HCT116 (cell line): Measurements from ENCODE around the gene B3GALNT2. TPM values are rescaled to one million over a fixed set of nuclear protein-coding genes. Genes with fewer than 3 reads are reported as not detected.

Source experiments
- ATAC-seq: fragments of 200-7000 bp; cut with Tn5 transposase; 2 replicates; pipeline ENCODE4 v1.9.1; 2020; ENCODE audit warnings: mild to moderate bottlenecking, moderate library complexity
- BruUV-seq: library from RNA; stranded (reverse); fragments of 400-500 nt; replicated peaks from 2 replicates; lab custom pipeline; 2021; lab: Mats Ljungman, UMichigan
- CTCF ChIA-PET: fragments of 300-600 bp; sonication (Branson Sonifier 250); formaldehyde crosslinking; loops from one replicate; lab custom pipeline; 2021; ENCODE audit warnings: antibody characterized with exemption; lab: Charles Lee
- POLR2A ChIA-PET: fragments of 300-600, 350-600 bp; sonication (Branson Sonifier 250); formaldehyde crosslinking; loops from one replicate; lab custom pipeline; 2021; ENCODE audit warnings: antibody characterized with exemption; lab: Charles Lee
- RAD21 ChIA-PET, 2 experiments: fragments of 300-600 bp; sonication (Branson Sonifier 250); formaldehyde crosslinking; loops; one replicate each; lab custom pipeline; 2023; ENCODE audit warnings: low total read pairs in 2 of 2; ENCODE audit not compliant: uncharacterized antibody in 2 of 2, unreplicated experiment in 2 of 2, low non-redundant PET in 1 of 2; lab: Charles Lee
- DNase-seq: peaks from one replicate; pipeline ENCODE4 v3.0.0-alpha.2; 2010; ENCODE audit warnings: low read depth, low spot score
- H2AFZ ChIP-seq: fragments of 200-600 bp; shearing (Covaris generic), sonication (generic); 2 replicates; pipeline ENCODE4 v1.6.1; 2017; ENCODE audit warnings: low read depth, mixed run types, mixed read lengths, antibody characterized with exemption, low read length; ENCODE audit not compliant: poor library complexity, severe bottlenecking
- H3K27ac ChIP-seq: 2 replicates; pipeline ENCODE4 v1.5.1; 2012; ENCODE audit warnings: low read depth, low read length
- H3K27me3 ChIP-seq: fragments of 200-600 bp; sonication (generic); 2 replicates; pipeline ENCODE4 v1.6.1; 2016; ENCODE audit warnings: mixed run types, low read length, mixed read lengths; ENCODE audit not compliant: insufficient read depth
- H3K36me3 ChIP-seq, 2 experiments: fragments of 200-500 bp in 1 of 2; fragments of 200-600 bp in 1 of 2; sonication (Bioruptor generic) in 1 of 2; sonication (generic) in 1 of 2; 2 replicates each; pipeline versions ENCODE4 v1.5.1 to v1.6.1; 2014 to 2016; ENCODE audit warnings: low read length in 2 of 2, inconsistent platforms in 1 of 2, mixed read lengths in 1 of 2, mixed run types in 1 of 2; ENCODE audit not compliant: insufficient read depth in 2 of 2, control insufficient read depth in 1 of 2
- H3K4me1 ChIP-seq, 2 experiments: fragments of 200-600 bp in 1 of 2; sonication (generic) in 1 of 2; 2 replicates each; pipeline versions ENCODE4 v1.5.1 to v1.6.1; 2012 to 2017; ENCODE audit warnings: low read length in 2 of 2, inconsistent platforms in 1 of 2, mild to moderate bottlenecking in 1 of 2, mixed read lengths in 1 of 2, mixed run types in 1 of 2, moderate library complexity in 1 of 2; ENCODE audit not compliant: insufficient read depth in 2 of 2, control insufficient read depth in 1 of 2
- H3K4me2 ChIP-seq: fragments of 200-600 bp; sonication (generic); 2 replicates; pipeline ENCODE4 v1.6.1; 2017; ENCODE audit warnings: mixed run types, low read length, mixed read lengths
- H3K4me3 ChIP-seq, 2 experiments: fragments of 200-600 bp in 1 of 2; sonication (generic) in 1 of 2; replicated peaks in 1 of 2; 2 replicates each; pipeline ENCODE4 v1.5.1; 2011 to 2016; ENCODE audit warnings: low read length in 2 of 2, control low read depth in 1 of 2, low read depth in 1 of 2, mild to moderate bottlenecking in 1 of 2, mixed read lengths in 1 of 2, mixed run types in 1 of 2
- H3K79me2 ChIP-seq: fragments of 200-600 bp; sonication (generic); 2 replicates; pipeline ENCODE4 v1.6.1; 2017; ENCODE audit warnings: mild to moderate bottlenecking, mixed run types, low read length, moderate library complexity, mixed read lengths; ENCODE audit not compliant: insufficient read depth
- H3K9ac ChIP-seq: fragments of 200-600 bp; sonication (generic); 2 replicates; pipeline ENCODE4 v1.6.1; 2016; ENCODE audit warnings: low read length, mixed read lengths
- H3K9me2 ChIP-seq: fragments of 200-600 bp; sonication (generic), shearing (Covaris generic); 2 replicates; pipeline ENCODE4 v1.6.1; 2017; ENCODE audit warnings: mixed run types, mild to moderate bottlenecking, moderate library complexity; ENCODE audit not compliant: insufficient read depth
- H3K9me3 ChIP-seq, 2 experiments: fragments of 200-500 bp in 1 of 2; fragments of 200-600 bp in 1 of 2; sonication (Bioruptor generic) in 1 of 2; sonication (generic) in 1 of 2; 2 replicates each; pipeline ENCODE4 v1.6.1; 2014 to 2017; ENCODE audit warnings: low read length in 2 of 2, mixed read lengths in 2 of 2, inconsistent platforms in 1 of 2, low read depth in 1 of 2, mild to moderate bottlenecking in 1 of 2, mixed run types in 1 of 2, moderate library complexity in 1 of 2; ENCODE audit not compliant: control insufficient read depth in 1 of 2, insufficient read depth in 1 of 2
- H4K20me1 ChIP-seq: fragments of 200-600 bp; sonication (generic), shearing (Covaris generic); 2 replicates; pipeline ENCODE4 v1.6.1; 2017; ENCODE audit warnings: mixed run types, mild to moderate bottlenecking, moderate library complexity; ENCODE audit not compliant: insufficient read depth
- CBX3 ChIP-seq: IDR thresholded peaks from 2 replicates; pipeline ENCODE4 v1.6.1; 2012; ENCODE audit warnings: low read depth
- EGR1 ChIP-seq: IDR thresholded peaks from 2 replicates; pipeline ENCODE4 v1.6.1; 2012; ENCODE audit warnings: low read depth
- ELF1 ChIP-seq: IDR thresholded peaks from 2 replicates; pipeline ENCODE4 v1.6.1; 2012; ENCODE audit warnings: low read depth, borderline replicate concordance
- EZH2 ChIP-seq: fragments of 200-600 bp; sonication (generic); IDR thresholded peaks from 2 replicates; pipeline ENCODE4 v1.6.1; 2017; ENCODE audit warnings: antibody characterized with exemption, mixed run types
- FOSL1 ChIP-seq: IDR thresholded peaks from 2 replicates; pipeline ENCODE4 v1.6.1; 2012; ENCODE audit warnings: low read depth
- JUND ChIP-seq: IDR thresholded peaks from 2 replicates; pipeline ENCODE4 v1.6.1; 2012
- POLR2AphosphoS5 ChIP-seq: IDR thresholded peaks from 2 replicates; pipeline ENCODE4 v1.6.1; 2011; ENCODE audit warnings: mild to moderate bottlenecking, low read depth, low read length, moderate library complexity
- RAD21 ChIP-seq: IDR thresholded peaks from 2 replicates; pipeline ENCODE4 v1.6.1; 2012; ENCODE audit warnings: low read depth, mild to moderate bottlenecking
- SIN3A ChIP-seq: IDR thresholded peaks from 2 replicates; pipeline ENCODE4 v1.6.1; 2012; ENCODE audit warnings: low read depth
- SRF ChIP-seq: IDR thresholded peaks from 2 replicates; pipeline ENCODE4 v1.6.1; 2012; ENCODE audit warnings: low read depth
- TCF7L2 ChIP-seq: IDR thresholded peaks from 2 replicates; pipeline ENCODE4 v1.7.0; 2011; ENCODE audit warnings: borderline replicate concordance, inconsistent platforms; ENCODE audit not compliant: insufficient read depth, insufficient read length; ENCODE audit errors: extremely low read depth
- intact Hi-C: fragments of 100-400 bp; cut with micrococcal nuclease; formaldehyde crosslinking; loops from 2 replicates; pipeline ENCODE4 v1.10.0; 2022
- total RNA-seq: library from RNA; stranded (reverse); gene quantifications from one replicate; pipeline ENCODE4 v1.2.1, GENCODE V29; 2021; ENCODE audit not compliant: unreplicated experiment
- TF ChIP-seq, protein P1 (sequence below): IDR thresholded peaks from 2 replicates; pipeline ENCODE4 v1.6.1; 2011; ENCODE audit warnings: mild to moderate bottlenecking, low read length, moderate library complexity; ENCODE audit not compliant: insufficient replicate concordance; ENCODE audit errors: extremely low read depth

The B3GALNT2 gene
- total RNA-seq, 1 experiment from 2014 or later: 36.8 TPM

DNA sequence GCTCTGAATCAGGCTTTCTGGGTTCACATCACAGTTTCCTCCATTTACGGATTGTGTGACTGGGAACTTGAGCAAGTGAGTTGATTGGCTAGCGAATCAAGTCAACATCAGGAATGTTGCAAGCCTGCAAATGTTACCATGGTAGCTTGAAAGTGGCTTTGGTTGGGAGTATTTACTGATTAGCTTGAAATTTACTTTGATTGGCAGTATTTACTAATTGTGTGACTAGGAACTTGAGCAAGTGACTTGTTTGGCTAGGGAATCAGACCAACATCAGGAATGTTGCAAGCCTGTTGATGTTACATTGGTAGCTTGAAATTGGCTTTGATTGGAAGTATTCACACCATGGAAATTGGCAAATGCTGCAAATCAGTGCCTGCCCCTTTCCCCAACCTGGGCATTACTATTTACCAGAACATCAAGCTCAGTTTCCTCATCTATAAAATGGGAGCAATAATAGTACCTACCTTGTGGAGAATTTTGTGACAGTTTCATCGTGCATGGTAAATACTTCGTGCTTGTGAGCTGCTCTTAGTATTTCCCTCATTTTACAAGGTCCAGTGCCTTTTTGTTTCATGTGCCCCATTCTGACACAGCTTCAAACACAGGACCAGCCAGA is 23.1 kb upstream of the B3GALNT2 start:
- intact Hi-C loops: no loop called here

More for the DNA sequence above, 23.1 kb upstream of the B3GALNT2 start:
- H3K4me3 ChIP-seq: no peak overlapping the region
- no peaks in the 10 kb centered on the region for H3K9me2 ChIP-seq
- H3K36me3 ChIP-seq: no peaks in the 10 kb centered on the region
- H3K9ac ChIP-seq: no peak overlapping the region
- no TSS peak for BruUV-seq
- no peak overlapping the region for H3K4me2 ChIP-seq
- H3K27me3 ChIP-seq: no peaks in the 10 kb centered on the region
- TF ChIP-seq, protein P1, sequence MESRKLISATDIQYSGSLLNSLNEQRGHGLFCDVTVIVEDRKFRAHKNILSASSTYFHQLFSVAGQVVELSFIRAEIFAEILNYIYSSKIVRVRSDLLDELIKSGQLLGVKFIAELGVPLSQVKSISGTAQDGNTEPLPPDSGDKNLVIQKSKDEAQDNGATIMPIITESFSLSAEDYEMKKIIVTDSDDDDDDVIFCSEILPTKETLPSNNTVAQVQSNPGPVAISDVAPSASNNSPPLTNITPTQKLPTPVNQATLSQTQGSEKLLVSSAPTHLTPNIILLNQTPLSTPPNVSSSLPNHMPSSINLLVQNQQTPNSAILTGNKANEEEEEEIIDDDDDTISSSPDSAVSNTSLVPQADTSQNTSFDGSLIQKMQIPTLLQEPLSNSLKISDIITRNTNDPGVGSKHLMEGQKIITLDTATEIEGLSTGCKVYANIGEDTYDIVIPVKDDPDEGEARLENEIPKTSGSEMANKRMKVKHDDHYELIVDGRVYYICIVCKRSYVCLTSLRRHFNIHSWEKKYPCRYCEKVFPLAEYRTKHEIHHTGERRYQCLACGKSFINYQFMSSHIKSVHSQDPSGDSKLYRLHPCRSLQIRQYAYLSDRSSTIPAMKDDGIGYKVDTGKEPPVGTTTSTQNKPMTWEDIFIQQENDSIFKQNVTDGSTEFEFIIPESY: no peak
- TF ChIP-seq EZH2: no peak
- TF ChIP-seq RAD21: no peak
- TF ChIP-seq ELF1: no peak
- no peak for TF ChIP-seq EGR1
- no peak for TF ChIP-seq CBX3
- TF ChIP-seq POLR2AphosphoS5: no peak
- no peak for TF ChIP-seq SIN3A
- no peak for TF ChIP-seq SRF
- TF ChIP-seq FOSL1: no peak
- TF ChIP-seq TCF7L2: no peak
- TF ChIP-seq JUND: no peak
- CTCF ChIA-PET: interaction anchor here (1.0 kb wide), 2 partner anchors 13 to 71 kb away, joined by 3 to 4 read pairs; no protein-coding TSS in a partner anchor
- H4K20me1 ChIP-seq: no peaks in the 10 kb centered on the region
- no peaks in the 10 kb centered on the region for H3K9me3 ChIP-seq
- POLR2A ChIA-PET: no interaction called here
- H2AFZ ChIP-seq: no peak overlapping the region
- no peaks in the 10 kb centered on the region for H3K79me2 ChIP-seq
- RAD21 ChIA-PET: no interaction called here
- no peak for DNase-seq
- H3K27ac ChIP-seq: no peak overlapping the region
- no peak for ATAC-seq
- peaks cover 2 to 9% of the 10 kb centered on the region in 2 experiments; a peak in 3 of 4 replicates for H3K4me1 ChIP-seq
